Activated naive CD8-positive, alpha-beta T cell treated with anti-CD3 and anti-CD28 coated beads for 36 hours (primary cell): ENCODE measurements around the gene PLD5. TPM values are rescaled to one million over a fixed set of nuclear protein-coding genes. Genes with fewer than 3 reads are reported as not detected.
"Not testable (repeated sequence)": the region's sequence is repeated elsewhere in the genome, so short reads cannot be mapped to it uniquely, and the experiment has no call there.

Experiments
- DNase-seq: peaks from one replicate; pipeline ENCODE4 v3.0.0; 2021
- H3K27ac Mint-ChIP-seq: one replicate; pipeline ENCODE4 v1.8.0; 2022; ENCODE audit warnings: mild to moderate bottlenecking, moderate library complexity, mixed read lengths
- H3K27me3 Mint-ChIP-seq: one replicate; pipeline ENCODE4 v1.8.0; 2022; ENCODE audit warnings: mild to moderate bottlenecking, mixed read lengths
- H3K36me3 Mint-ChIP-seq: one replicate; pipeline ENCODE4 v1.8.0; 2021; ENCODE audit warnings: mild to moderate bottlenecking, mixed read lengths
- H3K4me1 Mint-ChIP-seq: one replicate; pipeline ENCODE4 v1.8.0; 2021; ENCODE audit warnings: mixed read lengths
- H3K4me3 Mint-ChIP-seq: one replicate; pipeline ENCODE4 v1.8.0; 2022; ENCODE audit warnings: mild to moderate bottlenecking, moderate library complexity, mixed read lengths
- H3K9me3 Mint-ChIP-seq: one replicate; pipeline ENCODE4 v1.8.0; 2022; ENCODE audit warnings: mixed read lengths
- total RNA-seq, 2 experiments: library from RNA; stranded (reverse); gene quantifications; one replicate each; pipeline ENCODE4 v1.2.3, GENCODE V29; 2021

PLD5 gene
- total RNA-seq, 2 experiments from 2014 or later = not detected

DNA sequence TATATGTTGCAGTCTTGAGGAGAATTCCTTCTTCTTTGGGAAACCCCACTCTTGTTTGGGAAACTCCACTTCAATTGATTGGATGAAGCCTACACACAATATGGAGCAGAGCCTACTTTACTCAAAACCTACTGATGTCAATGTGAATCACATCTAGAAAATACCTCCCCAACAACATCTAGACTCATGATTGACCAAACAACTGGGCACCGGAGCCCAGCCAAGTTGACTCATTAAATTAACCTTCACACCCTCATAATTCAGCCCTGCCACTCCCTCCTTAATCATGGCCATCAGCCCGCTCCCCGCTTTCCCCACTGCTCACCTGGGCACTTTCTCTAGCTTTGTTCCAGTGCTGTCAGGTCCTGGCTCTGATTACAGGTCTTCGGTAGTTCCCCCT, 317.5 kb downstream of the PLD5 start:
- Mint-ChIP-seq H3K27me3 (peaks cover 4% of the 10 kb centered on the region), H3K27ac (no peak overlapping the region), H3K4me3 (no peak overlapping the region), H3K9me3 (no peaks in the 10 kb centered on the region), H3K36me3 (no peaks in the 10 kb centered on the region), H3K4me1 (no peaks in the 10 kb centered on the region)
- DNase-seq = no peak

DNA sequence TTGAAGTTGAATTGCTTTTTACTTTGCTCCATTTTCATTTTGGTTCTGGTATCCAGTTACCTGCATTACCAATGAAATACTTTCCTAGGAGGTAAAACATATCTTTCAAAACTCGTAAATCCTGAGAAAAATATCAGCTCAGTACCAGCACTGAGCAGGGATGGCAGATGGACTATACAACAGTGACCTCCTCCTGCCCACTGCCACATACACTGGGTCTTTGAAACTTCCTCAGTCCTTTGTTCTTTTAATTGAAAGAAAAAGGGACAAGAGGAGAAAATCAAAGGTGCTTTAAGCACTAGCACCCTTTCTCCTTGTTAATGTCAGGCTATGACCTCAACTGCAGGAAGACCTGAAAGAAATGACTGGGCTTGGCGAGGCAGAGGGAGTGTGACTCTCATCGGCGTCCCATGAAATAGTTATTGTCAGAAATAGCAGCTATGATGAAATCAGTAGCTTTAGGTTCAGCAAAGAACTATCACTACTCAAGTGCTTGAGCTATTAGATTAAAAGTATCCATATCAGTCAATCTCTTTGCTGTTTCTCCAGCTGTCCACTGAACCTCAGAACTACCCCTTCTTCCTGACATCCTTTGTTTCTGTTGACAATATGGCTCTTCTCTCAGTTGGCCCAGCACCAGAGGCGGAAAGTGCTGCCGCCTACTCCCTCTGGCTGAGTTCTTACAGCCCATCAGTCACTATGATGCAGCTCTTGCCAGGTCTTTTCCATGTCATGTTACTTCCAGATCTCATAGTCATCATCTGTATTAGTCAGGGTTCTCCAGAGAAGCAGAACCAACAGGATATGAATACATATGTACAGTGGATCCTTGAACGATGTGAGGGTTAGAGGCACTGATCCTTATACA, 318.6 kb downstream of the PLD5 start:
- no peak for DNase-seq
- Mint-ChIP-seq H3K4me3 (no peak overlapping the region), H3K27ac (no peak overlapping the region), H3K9me3 (no peaks in the 10 kb centered on the region), H3K36me3 (no peaks in the 10 kb centered on the region), H3K27me3 (peaks cover 4% of the 10 kb centered on the region), H3K4me1 (no peaks in the 10 kb centered on the region)

DNA sequence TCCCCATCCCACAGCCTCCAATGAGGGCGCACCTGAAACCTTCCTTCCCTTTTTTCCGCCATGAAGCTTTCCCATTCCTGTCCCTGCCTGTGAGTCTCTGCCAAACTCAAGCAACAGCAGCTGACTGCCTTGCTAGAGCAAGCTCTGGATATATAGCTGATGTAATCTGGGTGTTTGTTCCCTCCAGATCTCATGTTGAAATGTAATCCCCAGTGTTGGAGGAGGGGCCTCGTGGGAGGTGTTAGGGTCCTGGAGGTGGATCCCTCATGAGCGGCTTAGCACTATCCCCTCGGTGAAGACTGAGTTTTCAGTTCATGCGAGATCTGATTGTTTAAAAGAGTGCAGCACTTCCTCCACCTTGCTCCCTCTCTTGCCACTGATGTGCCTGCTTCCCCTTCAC, 321.2 kb downstream of the PLD5 start:
- Mint-ChIP-seq H3K4me3 (no peak overlapping the region), H3K27me3 (peaks cover 4% of the 10 kb centered on the region)
- no peak for DNase-seq

DNA sequence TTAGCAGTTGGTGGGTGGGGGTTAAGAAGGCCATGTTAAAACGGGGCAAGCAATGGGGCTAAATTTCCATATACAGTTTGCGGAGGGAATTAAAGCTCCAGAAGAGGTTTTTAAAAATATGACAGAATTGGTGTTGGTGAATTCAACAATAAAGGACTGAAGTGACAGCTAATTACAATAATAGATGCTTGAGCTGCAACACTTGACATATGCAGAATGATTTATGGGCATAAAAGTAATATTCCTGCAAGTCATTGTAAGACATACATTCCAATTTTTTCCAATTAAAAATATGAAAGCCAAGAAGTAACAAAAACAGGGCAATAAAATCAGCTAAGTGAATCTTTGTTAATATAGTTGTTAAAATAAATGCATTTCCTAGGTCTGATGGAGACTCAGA, 323.4 kb downstream of the PLD5 start:
- no peak overlapping the region for H3K4me3 Mint-ChIP-seq
- no peak overlapping the region for H3K27ac Mint-ChIP-seq
- no peaks in the 10 kb centered on the region for H3K4me1 Mint-ChIP-seq
- no peaks in the 10 kb centered on the region for H3K36me3 Mint-ChIP-seq
- no peak for DNase-seq
- H3K9me3 Mint-ChIP-seq = no peaks in the 10 kb centered on the region
- no peaks in the 10 kb centered on the region for H3K27me3 Mint-ChIP-seq

More for the DNA sequence above, 321.2 kb downstream of the PLD5 start:
- H3K4me1 Mint-ChIP-seq = no peaks in the 10 kb centered on the region
- no peaks in the 10 kb centered on the region for H3K9me3 Mint-ChIP-seq
- no peaks in the 10 kb centered on the region for H3K36me3 Mint-ChIP-seq
- no peak overlapping the region for H3K27ac Mint-ChIP-seq

DNA sequence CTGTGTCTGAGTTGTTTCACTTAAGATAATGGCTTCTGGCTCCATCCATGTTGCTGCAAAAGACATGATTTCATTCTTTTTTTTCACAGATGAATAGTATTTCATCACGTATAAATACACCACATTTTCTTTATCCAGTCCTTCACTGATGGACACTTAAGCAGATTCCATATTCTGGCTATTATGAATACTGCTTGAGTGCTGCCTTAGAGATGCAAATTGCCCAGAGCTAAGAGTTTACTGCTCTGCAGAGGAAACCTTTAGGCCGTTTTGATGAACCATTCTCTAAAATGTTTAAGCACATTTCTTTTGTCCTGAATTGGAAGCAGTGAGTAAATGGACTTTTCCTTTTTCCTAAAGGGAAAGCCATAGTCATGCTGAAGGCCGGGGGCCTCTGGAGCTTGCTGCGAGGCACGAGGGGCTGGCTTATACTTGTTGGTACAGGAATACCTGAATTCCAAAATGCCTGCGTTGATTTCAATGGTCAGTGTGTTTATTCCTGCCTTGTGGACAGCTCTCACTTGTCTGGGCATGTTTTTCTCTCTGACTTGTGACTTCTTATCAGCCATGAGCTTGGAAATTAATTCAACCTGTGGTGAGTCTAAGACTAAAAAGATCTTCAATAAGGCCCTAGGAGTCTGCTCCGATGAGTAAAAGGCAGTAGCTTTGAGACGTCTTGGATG, 324.6 kb downstream of the PLD5 start:
- DNase-seq = no peak
- H3K27ac Mint-ChIP-seq = no peak overlapping the region
- no peaks in the 10 kb centered on the region for H3K27me3 Mint-ChIP-seq
- no peaks in the 10 kb centered on the region for H3K9me3 Mint-ChIP-seq
- H3K4me1 Mint-ChIP-seq = no peaks in the 10 kb centered on the region
- H3K36me3 Mint-ChIP-seq = no peaks in the 10 kb centered on the region
- H3K4me3 Mint-ChIP-seq = no peak overlapping the region

DNA sequence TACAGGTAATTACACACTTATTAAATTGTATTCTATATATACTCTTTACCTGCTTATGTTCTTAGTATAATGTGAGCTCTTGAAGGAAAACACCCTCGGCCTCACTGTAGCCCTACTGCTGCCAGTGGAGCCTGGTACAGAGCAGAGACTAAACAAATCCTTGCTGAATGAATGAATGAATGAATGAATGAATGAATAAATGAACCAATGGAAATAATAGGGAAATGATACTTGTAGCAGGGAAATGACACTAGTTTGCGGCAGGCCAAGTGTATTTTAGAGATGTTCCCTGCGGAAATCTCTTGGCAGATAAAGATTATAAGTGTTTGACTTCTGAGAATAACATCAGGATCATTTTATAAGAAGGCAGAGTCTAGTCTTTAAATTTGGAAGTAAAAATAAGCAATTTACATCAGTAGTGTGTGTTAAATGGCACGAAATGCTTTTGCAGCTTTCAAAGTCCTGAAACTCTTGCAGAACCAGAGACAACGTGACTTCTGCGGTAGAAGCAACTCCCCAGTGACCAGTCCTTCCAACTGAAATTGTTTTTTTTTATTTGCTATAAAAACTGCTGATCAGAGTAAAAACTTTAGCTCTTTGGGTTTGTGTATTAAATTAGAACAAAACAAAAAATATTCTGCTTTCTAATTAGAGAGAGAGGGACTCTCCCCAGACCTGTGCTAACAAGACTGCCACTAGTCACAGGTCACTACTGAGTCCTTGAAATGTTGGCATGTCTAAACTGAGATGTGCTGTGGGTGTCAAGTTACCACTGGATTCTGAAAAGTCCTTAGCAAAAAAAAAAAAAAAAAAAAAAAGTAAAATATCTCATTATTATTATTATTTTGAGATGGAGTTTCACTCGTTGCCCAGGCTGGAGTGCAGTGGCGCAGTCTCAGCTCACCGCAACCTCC, 326.3 kb downstream of the PLD5 start:
- no peak for DNase-seq
- H3K27ac Mint-ChIP-seq = no peak overlapping the region
- no peaks in the 10 kb centered on the region for H3K4me1 Mint-ChIP-seq
- H3K4me3 Mint-ChIP-seq = no peak overlapping the region
- no peaks in the 10 kb centered on the region for H3K36me3 Mint-ChIP-seq
- no peaks in the 10 kb centered on the region for H3K27me3 Mint-ChIP-seq
- H3K9me3 Mint-ChIP-seq = no peaks in the 10 kb centered on the region

DNA sequence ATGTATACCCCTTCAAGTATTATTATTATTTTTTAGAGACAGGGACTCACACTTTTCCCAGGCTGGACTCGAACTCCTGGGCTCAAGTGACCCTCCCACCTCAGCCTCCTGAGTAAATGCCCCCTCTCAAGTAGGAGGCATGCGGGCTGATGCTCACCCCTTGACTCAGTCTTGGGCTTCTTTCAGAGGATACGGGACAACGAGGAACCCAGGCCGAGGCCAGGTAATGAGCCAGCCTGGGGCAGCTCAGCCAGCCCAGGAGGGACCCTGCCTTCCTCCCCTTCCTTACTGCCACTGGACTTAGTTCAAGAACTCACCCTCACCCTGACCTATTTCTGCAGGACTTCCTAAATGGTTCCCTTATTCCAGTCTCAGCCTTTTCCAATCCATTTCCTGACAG, 327.6 kb downstream of the PLD5 start:
- no peaks in the 10 kb centered on the region for H3K36me3 Mint-ChIP-seq
- H3K9me3 Mint-ChIP-seq = no peaks in the 10 kb centered on the region
- no peak for DNase-seq
- no peaks in the 10 kb centered on the region for H3K4me1 Mint-ChIP-seq
- no peak overlapping the region for H3K27ac Mint-ChIP-seq
- no peak overlapping the region for H3K4me3 Mint-ChIP-seq
- no peaks in the 10 kb centered on the region for H3K27me3 Mint-ChIP-seq

DNA sequence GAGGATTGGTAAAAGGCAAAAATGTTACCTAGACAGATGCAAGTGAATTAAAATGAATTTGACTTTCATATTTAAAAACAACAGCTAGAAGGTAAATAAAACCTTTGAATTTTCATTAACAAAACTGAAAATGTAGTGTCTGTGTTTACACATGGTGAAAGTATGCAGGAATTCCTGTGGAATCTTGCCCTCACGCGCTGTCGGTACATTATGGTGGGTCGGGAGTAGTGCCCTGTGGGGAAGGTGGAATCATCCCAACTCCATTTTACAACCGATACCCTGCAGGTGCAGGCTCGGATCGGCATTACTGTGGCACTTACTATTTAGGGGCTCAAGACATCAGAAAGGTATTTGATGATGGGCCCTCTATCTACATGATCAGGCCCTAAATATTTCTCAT, 328.4 kb downstream of the PLD5 start:
- Mint-ChIP-seq H3K27me3 (no peaks in the 10 kb centered on the region), H3K27ac (no peak overlapping the region), H3K9me3 (no peaks in the 10 kb centered on the region), H3K4me1 (no peaks in the 10 kb centered on the region), H3K36me3 (no peaks in the 10 kb centered on the region), H3K4me3 (no peak overlapping the region)
- DNase-seq = no peak

DNA sequence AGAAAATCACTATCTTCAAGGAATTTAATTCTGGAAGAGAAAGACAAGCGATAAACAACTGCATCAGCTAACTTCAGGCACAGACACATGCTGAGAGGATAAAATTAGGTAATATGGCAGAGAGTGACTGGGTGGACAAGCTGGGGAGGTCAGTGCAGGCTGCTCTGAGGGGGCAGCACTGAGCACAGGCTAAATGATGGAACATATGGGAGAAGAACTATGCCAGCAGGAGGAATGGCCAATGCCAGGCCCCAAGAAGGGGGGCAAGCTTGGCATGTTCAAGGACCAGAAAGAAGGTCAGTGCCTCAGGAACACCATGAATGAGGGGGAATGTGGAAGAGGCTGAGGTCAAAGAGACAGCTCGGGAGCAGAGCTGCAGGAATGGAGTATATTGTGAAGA, 334.9 kb downstream of the PLD5 start:
- Mint-ChIP-seq H3K27ac (no peak overlapping the region), H3K36me3 (no peaks in the 10 kb centered on the region), H3K9me3 (no peaks in the 10 kb centered on the region), H3K4me3 (no peak overlapping the region), H3K4me1 (no peaks in the 10 kb centered on the region), H3K27me3 (peaks cover 8% of the 10 kb centered on the region)
- DNase-seq = no peak

DNA sequence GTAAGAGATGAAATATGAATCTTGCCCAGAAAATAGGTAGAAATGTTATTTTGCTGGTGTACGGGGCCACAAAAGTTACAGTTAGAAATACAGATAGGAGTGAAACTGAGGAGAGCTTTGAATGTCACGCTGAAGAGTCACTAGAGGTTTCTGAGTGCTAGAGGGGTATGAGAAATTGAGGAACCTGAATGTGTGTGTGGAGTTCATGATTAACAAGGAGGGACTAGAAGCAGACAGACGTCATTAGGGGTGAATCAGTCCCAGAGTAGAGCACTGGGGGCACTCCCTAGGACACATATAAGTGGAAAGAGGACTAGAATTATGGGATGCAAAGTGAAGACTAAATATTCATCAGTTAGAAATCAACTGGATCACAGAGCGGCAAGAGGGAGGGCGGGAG, 336.7 kb downstream of the PLD5 start:
- Mint-ChIP-seq H3K4me3 (no peak overlapping the region), H3K27ac (no peak overlapping the region), H3K9me3 (no peaks in the 10 kb centered on the region), H3K27me3 (peaks cover 8% of the 10 kb centered on the region), H3K36me3 (no peaks in the 10 kb centered on the region), H3K4me1 (no peaks in the 10 kb centered on the region)
- no peak for DNase-seq

DNA sequence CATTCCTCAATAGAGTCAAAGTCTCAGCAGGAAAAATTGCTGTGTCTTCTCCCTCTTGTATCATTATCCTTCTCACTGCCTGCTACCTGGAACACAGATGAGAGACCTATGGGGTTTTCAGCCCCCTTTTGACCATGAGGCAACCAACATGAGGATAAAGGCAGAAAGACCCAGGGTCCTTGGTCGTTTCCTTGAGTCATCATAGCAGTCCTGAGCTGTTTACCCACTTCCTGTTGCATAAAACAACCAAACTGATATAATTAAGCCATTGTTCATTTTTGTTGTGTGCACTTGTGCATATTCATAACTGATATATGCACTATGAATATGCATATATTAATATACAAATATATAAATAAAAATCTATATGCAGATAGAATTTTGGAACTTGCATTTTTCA, 337.3 kb downstream of the PLD5 start:
- Mint-ChIP-seq H3K4me1 (no peaks in the 10 kb centered on the region), H3K36me3 (no peaks in the 10 kb centered on the region), H3K4me3 (no peak overlapping the region), H3K27me3 (peaks cover 8% of the 10 kb centered on the region), H3K27ac (no peak overlapping the region), H3K9me3 (no peaks in the 10 kb centered on the region)
- no peak for DNase-seq

DNA sequence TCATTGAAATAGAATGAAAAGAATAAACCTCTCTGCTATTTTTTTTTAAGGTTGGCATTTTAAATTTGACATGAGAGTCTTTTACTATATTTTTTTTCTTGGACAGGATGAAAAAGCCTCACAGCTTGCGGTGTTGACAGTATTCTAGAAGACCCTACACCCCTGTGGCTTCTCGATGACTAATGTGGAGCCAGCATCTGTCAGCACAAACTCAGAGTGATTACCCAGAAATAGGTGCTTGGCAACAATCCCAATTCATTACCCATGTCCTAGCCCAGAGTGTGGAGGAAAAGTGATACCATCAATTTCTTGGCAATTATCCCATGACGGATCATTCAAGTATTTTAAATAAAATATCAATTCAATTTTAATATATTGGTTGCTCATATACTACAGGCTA, 338.8 kb downstream of the PLD5 start:
- Mint-ChIP-seq H3K4me1 (no peaks in the 10 kb centered on the region), H3K27me3 (peaks cover 8% of the 10 kb centered on the region), H3K27ac (no peak overlapping the region), H3K4me3 (no peak overlapping the region), H3K36me3 (no peaks in the 10 kb centered on the region), H3K9me3 (no peaks in the 10 kb centered on the region)
- DNase-seq = no peak

DNA sequence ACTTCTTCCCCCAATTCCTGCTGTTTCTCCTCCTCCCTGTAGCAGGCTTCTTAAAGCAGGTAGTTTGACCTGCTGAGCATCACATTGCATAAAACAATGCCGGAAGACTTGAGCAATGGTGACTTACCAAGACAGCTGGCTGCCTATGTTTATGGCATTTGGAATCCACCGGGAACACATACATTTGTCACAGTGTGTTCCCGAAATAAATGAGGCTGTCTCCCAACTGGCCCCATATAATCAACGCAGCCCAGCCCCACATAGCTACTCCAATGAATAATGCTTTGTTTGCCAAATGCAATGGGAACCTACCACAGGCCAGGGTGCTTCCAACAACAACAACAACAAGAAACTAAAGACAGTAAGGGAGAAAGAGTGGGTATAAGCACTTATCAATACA, 339.5 kb downstream of the PLD5 start:
- no peak for DNase-seq
- H3K27me3 Mint-ChIP-seq = peaks cover 8% of the 10 kb centered on the region
- H3K36me3 Mint-ChIP-seq = no peaks in the 10 kb centered on the region

DNA sequence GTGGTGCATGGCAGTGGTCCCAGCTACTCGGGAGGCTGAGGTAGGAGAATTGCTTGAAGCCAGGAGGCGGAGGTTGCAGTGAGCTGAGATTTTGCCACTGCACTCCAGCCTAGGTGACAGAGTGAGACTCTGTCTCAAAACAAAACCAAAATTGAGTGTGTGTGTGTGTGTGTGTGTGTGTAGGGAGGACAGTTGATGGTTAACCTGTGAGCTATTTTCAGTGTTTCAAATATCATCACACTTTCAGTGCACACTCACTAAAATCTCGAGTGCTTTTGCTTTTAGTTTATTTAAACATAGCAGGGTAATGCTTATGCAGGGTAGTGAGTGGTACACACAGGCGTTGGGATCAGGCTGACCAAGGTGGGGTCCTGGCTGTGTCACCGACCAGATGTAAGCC, 344.7 kb downstream of the PLD5 start:
- H3K4me3 Mint-ChIP-seq, DNase-seq, H3K36me3 Mint-ChIP-seq, H3K27me3 Mint-ChIP-seq, H3K4me1 Mint-ChIP-seq, H3K27ac Mint-ChIP-seq: not testable (repeated sequence)
- H3K9me3 Mint-ChIP-seq = peaks cover 12% of the 10 kb centered on the region

More for the DNA sequence above, 339.5 kb downstream of the PLD5 start:
- H3K27ac Mint-ChIP-seq = no peak overlapping the region
- no peak overlapping the region for H3K4me3 Mint-ChIP-seq
- no peaks in the 10 kb centered on the region for H3K9me3 Mint-ChIP-seq
- no peaks in the 10 kb centered on the region for H3K4me1 Mint-ChIP-seq
